ENCODE results near the gene PLIN3. TPM values are rescaled to one million over a fixed set of nuclear protein-coding genes. Genes with fewer than 3 reads are reported as not detected.
A peak's percentile ranks its signal among the peaks of the same experiment; 100 is the strongest.
"Not testable (repeated sequence)": the region's sequence is repeated elsewhere in the genome, so short reads cannot be mapped to it uniquely, and the experiment has no call there.

The PLIN3 gene
- total RNA-seq, 1 donor from 2014 or later = 86.2 TPM

- DNase-seq (ENCODE audit: low spot score) = no peak
Observed at GRCh38 chr19:4847190-4847973, 20.1 kb downstream of the PLIN3 start.

- DNase-seq (ENCODE audit: low spot score) = not testable (repeated sequence)
Observed at GRCh38 chr19:4845975-4846374, 21.5 kb downstream of the PLIN3 start.

GRCh38 chr19:4844348-4845179 is 22.9 kb downstream of the PLIN3 start:
- DNase-seq (ENCODE audit: low spot score) = no peak

GRCh38 chr19:4843647-4843965 is 23.9 kb downstream of the PLIN3 start:
- DNase-seq (ENCODE audit: low spot score) = no peak

- no peak for DNase-seq (ENCODE audit: low spot score)
Observed at GRCh38 chr19:4839192-4839591, 28.3 kb downstream of the PLIN3 start.

GRCh38 chr19:4832776-4833175 is 34.7 kb downstream of the PLIN3 start:
- DNase-seq (ENCODE audit: low spot score) = no peak

- DNase-seq (ENCODE audit: low spot score) = not testable (repeated sequence)
Observed at GRCh38 chr19:4831979-4832340, 35.5 kb downstream of the PLIN3 start.

- peak; percentile 71 for DNase-seq (ENCODE audit: low spot score)
Observed at GRCh38 chr19:4831304-4831978, 36.0 kb downstream of the PLIN3 start, which contains the start of gene TICAM1. TICAM1 (minus strand) TSS chr19:4831712; CDS start chr19:4818377, 13,335 bp downstream.

- DNase-seq (ENCODE audit: low spot score) = no peak
Observed at GRCh38 chr19:4830768-4831265, 36.6 kb downstream of the PLIN3 start.

- DNase-seq (ENCODE audit: low spot score) = no peak
Observed at GRCh38 chr19:4830332-4830731, 37.1 kb downstream of the PLIN3 start.

GRCh38 chr19:4829001-4829712 is 38.3 kb downstream of the PLIN3 start:
- DNase-seq (ENCODE audit: low spot score) = no peak

- no peak for DNase-seq (ENCODE audit: low spot score)
Observed at GRCh38 chr19:4823577-4823976, 43.9 kb downstream of the PLIN3 start.

GRCh38 chr19:4822354-4822753 is 45.1 kb downstream of the PLIN3 start:
- DNase-seq (ENCODE audit: low spot score) = not testable (repeated sequence)

GRCh38 chr19:4821265-4821664 is 46.2 kb downstream of the PLIN3 start:
- DNase-seq (ENCODE audit: low spot score) = no peak

- DNase-seq (ENCODE audit: low spot score) = no peak
Observed at GRCh38 chr19:4817467-4818277, 49.8 kb downstream of the PLIN3 start.

GRCh38 chr19:4816950-4817278 is 50.6 kb downstream of the PLIN3 start:
- DNase-seq (ENCODE audit: low spot score) = no peak

- no peak for DNase-seq (ENCODE audit: low spot score)
Observed at GRCh38 chr19:4816202-4816949, 51.1 kb downstream of the PLIN3 start.

GRCh38 chr19:4815426-4816201 is 51.9 kb downstream of the PLIN3 start:
- DNase-seq (ENCODE audit: low spot score) = peak; percentile 93

Data from umbilical cord (tissue), 2 donors.